GM13977 (cell line): Measurements from ENCODE around the gene STARD13.

ENCODE experiments used
- DNase-seq: peaks from one replicate; pipeline ENCODE4 v3.0.0; 2012; ENCODE audit warnings: low spot score
- CTCF ChIP-seq: IDR thresholded peaks from 2 replicates; pipeline ENCODE4 v1.5.1; 2012; ENCODE audit warnings: mild to moderate bottlenecking, control low read depth; ENCODE audit not compliant: insufficient read depth; ENCODE audit errors: extremely low read depth, missing control alignments
- in situ Hi-C: fragments of 300-500 bp; cut with MboI; formaldehyde crosslinking; loops from one replicate; pipeline ENCODE4 v1.12.0; 2022; ENCODE audit warnings: low sequenced_read_pairs, low pct_unique_long_range_greater_than_20kb, mixed read lengths, inconsistent platforms; ENCODE audit not compliant: unreplicated experiment

Gene STARD13

GRCh38 chr13:33058776-33059327 is 226.7 kb downstream of the STARD13 start:
- DNase-seq = no peak
- no peak for TF ChIP-seq CTCF
- in situ Hi-C loops = no loop called here

- TF ChIP-seq CTCF = peak; percentile 45
- in situ Hi-C loops = no loop called here
- DNase-seq = peak; percentile 69
Observed at GRCh38 chr13:33057019-33057780, 228.4 kb downstream of the STARD13 start.

- in situ Hi-C loops = no loop called here
- no peak for TF ChIP-seq CTCF
- no peak for DNase-seq
Observed at GRCh38 chr13:33053397-33054066, 232.0 kb downstream of the STARD13 start.
